ENCODE results near the gene PDZK1IP1.
A peak's percentile ranks its signal among the peaks of the same experiment; 100 is the strongest.
"Not testable (repeated sequence)": the region's sequence is repeated elsewhere in the genome, so short reads cannot be mapped to it uniquely, and the experiment has no call there.

The PDZK1IP1 gene

DNA sequence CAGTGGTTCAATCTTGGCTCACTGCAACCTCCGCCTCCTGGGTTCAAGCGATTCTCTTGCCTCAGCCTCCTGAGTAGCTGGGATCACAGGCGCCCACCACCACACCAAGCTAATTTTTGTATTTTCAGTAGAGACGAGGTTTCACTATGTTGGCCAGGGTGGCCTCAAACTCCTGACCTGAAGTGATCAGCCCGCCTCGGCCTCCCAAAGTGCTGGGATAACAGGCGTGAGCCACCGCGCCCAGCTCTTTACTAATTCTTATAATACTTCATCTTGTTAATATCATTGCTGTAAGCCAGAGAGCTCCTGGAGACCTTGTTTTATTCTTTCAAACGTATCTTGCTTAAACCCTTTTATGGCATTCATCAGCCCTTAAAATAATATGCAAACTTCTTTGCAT lies 3.7 kb upstream of the PDZK1IP1 start:
- DNase-seq = not testable (repeated sequence)

DNA sequence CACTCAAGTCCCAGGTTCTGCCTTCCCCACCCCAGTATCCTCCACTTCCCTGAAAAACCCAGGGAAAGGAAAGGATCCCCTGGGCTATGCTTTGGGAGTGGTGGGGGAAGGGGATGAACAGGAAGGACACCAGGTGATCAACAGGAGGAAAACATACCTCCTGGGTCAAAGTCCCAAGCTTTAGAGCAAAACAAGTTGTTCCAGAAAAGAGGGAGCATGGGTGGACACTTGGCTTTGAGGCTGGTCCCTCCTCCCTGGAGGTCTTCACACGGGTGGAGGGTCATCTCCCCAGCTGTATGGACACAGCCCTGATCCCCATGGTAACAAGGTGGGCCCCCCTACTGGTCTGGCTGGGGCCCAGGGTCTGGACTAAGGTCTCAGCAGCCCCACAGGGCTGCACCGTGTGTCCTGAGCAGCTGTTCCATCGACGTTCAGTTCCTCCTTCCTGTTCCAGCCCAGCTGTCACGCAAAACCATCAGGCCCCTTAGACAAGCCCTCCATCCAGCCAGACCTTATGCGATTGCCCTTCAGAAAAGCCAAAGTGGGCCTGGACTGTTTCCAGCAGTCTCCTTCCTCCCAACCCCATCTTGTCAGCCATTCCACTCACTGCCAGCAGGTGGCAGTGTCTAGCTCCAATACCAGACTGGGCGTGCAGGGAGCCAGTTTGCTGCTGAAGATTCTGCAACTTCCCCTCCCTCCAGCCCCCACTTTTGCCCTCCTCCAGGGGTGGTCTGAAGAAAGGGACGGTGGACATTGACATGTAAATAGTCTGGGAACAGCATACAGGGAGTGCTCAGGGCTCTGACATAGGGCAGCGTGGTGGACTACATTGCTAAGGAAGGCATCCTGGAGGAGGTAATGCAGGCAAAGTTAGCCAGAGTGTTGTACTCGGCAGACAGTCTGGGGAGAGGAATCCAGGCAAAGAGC lies 2.9 kb upstream of the PDZK1IP1 start:
- peak; percentile 64 for DNase-seq

DNA sequence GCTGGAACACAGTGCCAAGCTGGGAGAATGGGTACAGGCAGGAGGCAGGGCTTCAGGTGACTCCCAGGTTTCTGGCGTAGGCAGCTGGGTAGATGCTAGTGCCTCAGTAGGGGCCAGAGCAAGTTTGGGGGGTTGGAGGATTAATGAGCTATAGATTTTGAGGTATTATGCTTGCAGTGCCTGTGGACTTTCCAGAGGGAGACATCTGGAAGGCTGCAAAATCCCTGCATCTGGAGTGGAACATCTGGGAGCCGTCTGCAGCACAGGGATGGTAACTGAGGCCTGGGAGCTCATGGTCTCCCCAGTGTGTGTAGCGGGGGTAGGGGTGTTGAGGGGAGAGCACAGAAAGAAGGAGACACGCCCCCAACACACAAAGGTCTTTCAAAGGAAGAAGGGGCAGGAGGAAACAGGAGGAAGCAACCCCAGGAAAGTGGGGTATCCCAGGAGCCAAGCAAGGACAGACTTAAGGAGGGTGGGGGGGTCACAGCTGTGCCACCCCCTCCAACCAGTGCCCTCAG lies 2.2 kb upstream of the PDZK1IP1 start:
- DNase-seq = no peak

DNA sequence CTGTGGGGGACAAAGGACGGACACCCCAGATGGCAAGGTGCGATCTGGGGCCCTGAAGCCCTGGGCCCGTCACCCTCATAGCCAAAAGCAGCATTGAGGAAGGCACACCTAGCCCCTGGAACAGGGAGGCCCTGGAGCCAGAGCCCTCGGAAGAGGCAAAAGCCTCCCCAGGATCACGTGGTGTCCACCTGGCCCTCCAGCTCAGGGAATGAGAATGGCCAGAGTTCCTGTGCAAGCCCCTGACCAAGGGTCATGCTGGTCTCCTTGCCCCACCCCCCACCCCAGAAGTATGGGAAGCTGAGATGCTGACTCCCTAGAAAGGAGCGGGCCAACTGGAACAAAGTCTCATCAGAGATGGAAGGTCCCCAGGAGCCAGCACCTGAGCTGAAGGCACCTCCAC lies 1.0 kb upstream of the PDZK1IP1 start:
- DNase-seq = no peak

DNA sequence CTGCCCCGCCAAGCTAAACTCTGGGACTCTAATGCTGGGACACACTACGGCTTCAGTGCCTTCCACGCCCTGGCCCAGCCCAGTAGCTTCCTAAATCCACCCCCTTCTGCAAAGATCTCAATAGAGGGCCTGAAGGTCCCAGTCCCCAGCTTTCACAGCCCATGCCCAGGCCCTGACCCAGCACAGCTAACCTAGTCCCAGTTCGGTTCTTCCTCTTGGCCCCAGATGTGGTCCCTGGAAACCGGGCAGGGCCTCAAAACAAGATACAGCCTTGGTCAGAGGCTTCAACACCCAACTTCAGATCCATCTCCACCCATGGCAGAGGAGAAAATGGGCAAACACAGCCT lies 646 bp upstream of the PDZK1IP1 start:
- no peak for DNase-seq

DNA sequence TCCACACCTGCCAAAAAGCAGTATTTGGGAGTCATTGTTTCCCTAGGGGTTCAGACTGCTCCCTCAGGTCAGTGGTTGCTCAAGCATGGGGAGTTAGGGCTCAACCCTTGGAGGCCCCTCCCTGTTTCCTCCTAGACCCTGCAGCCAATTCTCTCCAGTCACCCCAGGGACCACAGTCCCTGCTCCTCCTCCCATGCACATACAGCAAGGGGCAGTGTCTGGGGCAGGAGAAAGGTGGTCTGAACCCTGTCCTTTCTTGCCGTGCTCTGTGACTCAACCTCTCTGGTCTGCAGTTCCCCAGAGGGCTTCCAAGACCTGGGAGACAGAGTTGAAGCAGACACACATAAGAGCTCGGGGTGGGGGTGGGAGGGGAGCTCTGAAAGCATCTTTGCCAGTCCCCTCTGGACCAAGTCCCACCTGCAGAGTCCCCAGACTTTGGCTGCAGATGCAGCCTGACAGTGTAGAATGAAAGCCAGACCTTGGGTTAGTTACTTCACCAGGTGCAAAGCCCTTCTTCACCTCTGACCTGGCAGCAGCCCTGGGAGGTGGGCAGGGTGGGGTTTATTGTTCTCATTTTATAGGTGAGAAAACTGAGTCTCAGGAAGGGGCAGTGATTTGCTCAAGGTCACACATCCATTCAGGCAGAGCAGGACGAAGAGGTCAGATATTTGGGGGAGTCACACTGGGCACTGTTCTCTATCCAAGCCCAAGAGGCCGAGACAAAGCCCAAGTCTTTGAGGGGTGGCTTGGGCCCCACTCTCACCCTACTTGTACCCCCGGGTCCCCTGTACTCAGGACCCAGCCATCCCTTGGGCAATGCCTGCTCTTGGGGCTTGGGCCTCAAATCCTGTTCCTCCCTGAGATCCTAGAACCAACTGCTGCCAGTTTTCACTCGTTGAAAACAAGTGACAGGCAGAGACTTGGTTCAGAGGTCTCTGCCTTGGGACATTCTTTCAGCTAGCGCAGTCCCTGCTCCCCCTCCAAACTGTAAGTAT lies 748 bp downstream of the PDZK1IP1 start:
- no peak for DNase-seq

DNA sequence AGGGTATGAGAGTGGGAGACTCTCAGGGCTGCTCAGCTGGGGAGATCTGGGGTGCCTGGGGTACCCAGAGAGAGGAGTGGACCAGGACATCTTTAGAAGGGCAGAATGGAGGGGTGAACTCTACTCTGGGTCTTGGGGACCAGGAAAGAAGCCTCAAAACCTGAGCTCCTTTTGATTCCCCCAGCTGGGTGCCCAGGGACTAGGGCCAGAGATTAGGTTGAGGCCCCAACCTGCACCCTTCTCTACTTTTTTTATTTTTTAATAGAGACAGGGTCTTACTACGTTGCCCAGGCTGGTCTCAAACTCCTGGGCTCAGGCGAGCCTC lies 1.9 kb downstream of the PDZK1IP1 start:
- DNase-seq = no peak

DNA sequence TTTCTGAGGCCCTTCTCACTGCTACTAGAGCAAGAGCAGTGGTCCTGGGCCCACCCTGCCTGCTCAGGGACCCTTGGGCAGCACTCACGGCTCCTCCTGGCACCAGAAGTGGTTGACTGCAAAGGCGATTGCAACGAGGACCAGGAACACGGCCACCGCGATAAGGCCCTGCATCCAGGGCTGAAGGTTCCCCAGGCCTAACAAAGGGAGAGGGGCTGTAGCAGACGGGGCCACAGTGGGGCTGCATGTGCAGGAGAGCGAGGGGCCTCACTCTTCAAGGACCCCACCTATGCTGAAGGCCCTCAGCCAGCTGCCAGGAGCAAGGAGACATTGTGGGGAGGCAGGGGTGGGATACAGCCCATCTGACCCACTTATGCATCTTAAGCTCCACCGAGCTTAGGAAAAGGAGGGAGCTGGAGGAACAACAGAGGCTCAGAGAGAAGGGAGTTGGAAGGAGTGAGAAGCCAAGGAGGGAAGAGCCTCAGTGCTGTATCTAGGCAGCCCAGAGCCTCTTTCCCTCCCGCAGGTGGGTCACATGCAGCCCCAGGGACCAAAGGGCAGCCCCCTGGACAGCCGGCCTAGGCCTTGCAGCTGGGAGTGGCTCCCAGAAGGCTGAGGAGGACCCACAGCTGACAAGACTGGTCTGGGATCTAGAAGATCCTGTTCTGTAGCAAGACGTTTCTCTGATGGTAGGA lies 2.5 kb downstream of the PDZK1IP1 start:
- no peak for DNase-seq

DNA sequence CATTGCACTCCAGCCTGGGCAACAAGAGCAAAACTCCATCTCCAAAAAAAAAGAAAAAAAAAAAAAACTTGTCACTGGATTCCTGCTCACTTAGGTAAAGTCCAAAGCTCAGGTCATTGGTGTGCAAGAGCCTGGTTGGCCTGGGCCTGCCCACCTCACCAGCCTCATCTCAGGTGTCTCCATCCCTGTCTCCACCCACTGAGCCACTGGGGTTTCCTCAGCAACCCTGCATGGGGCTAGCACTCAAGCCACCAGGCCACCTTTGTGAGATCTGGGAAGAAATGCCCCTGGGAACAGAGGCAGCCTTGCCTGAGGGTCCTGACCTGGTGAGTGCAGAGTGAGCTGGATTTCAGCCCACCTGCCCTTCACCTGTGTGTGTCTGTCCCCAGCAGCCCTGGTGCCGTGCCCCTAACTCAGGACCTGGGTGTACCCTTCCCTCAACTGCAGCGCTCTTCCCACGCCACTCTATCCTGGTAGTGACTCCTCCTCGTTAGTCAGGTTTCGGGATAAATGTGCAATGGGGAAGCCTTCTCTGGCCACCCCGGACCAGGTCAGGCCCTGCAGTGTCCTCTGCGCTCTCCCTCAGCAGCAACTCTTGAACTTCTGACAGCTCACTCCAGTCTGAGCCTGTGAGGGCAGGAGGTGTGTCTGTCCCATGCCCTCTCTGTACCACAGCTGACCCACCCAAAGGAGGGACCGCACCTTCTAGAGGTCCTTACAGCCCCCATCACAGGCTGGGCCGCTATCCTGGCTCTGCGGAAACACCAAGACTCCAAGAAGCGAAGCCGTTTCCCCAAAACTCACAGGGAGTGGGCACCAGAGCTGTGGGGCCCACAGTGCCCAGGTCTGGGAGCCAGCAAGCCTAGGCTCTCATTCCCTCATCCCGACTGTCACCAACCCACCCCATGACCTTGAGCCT lies 3.3 kb downstream of the PDZK1IP1 start:
- DNase-seq = no peak

DNA sequence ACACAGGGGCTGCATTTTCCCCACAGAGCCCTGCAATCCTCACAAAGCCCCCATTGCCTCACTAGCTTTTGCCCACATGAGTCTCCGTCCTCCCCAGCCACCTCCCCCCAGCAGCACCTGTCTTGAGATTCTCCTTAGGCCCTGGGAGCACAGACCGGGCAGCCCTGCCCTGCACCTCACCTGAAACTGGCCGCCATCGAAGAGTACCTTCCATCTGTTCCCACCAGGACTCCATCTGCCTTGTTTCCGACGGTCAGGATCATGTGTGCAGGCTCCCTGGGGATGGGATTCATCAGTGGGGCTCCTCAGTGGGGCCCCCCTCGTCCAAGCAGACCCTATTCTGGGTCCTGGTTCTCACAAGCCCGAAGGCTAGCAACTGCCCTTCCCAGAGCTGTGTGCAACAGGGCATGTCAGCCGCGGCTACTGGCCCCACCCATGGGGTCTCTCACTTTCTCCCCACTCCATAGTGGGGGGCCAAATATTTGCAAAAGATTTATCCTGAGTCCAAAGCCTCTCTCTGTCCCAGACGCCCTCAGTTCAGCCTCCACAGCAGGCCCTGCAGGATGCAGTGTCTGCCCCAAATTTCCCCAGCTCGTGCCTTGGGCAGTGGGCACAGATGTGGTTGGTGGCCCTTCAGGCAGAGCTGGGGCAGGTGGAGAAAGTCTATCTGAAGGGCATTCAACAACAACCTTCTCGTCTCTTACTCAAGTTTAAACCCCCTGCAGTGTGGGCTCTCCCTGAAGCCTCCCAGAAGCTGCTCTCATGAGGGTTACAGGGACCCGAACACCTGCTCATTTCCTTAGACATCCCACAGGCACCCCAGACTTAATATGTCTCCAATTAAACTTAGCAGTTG lies 4.8 kb downstream of the PDZK1IP1 start:
- no peak for DNase-seq

DNA sequence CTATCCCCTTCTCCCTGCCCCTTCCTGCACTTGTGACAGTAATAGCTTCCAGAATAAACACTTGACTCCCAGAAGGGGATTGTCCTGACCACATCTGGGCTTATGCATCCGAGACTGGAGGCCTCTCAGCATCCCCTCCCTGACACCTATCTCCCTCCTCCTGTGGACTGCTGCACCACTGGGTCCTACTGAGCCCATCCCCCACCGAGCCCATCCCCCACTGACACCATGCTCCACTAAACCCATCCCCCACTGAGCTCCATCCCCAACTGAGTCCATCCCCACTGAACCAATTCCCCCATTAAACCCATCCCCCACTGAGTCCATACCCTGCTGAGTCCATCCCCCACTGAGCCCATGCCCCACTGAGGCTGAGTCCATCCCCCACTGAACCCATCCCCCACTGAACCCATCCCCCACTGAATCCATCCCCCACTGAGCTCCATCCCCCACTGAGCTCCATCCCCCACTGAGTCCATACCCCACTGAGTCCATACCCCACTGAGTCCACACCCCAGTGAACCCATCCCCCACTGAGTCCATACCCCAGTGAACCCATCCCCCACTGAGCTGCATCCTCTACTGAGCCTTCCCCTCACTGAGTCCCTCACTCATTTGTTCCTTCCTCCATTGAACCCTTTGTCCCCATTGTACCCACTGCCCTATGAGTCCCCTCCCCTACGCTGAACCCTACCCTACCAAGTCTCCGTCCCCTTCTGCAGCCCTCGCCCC lies 5.6 kb downstream of the PDZK1IP1 start:
- no peak for DNase-seq

DNA sequence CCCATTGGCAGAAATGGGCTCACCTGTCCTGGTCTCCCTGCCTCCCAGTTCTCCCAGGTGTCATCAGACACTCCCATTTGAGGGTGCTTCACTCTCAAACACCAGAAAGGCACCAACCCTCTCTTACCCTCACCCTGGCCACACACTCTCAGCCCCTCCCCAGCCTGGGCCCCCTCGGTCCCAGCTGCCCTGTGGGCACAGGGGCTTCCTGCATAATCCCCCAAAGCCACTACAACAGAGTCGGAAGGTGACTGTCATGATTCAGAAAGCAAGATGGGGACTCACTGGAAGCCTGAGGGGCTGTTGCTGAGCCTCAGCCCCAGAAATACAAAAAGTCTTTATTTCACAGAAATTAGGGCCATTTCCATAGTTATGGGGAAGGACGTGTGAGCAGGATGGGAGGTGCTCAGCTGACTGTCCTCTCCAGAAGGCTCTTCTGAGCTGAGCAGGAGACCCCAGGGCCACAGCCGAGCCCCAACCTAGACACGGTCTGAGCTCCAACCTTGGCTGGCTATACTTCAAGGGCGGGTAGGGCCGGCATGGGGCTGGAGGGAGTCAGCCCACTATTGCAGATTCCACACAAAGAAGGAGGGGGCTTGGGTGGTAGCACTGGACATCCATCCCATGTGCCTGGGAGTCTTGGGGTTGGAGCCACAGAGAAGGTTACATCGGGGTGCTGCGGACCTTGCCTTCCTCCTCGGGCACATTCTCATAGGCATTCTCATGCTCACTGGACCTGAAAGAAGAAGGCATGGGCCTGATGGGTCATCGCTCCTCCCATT lies 6.3 kb downstream of the PDZK1IP1 start:
- no peak for DNase-seq

DNA sequence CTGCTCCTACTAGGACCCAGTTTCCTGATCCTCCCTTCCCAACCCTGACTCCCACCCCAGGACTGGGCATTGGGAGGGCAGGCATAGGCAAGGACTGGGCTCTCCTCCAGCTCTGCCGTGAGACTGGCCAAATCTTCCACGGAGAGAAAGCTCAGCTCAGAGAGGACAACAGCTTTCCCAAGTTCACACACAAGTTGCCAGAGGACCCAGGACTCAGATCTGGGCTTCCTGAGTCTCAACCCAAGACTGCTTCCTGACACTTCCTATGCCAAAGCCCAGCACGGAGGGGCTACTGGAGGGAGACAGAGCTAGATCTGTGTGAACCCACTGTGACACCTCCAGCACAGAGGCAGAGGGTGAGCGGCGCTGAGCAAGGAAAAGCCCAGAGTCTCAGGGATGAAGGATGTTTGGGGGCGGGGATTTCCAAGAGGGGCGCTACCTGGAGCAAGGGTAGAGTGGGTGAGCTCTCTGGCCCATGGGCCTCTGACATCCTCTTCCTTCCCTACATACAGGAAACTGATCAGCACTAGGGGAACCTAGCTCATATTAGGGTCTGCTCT lies 7.1 kb downstream of the PDZK1IP1 start:
- DNase-seq = no peak

DNA sequence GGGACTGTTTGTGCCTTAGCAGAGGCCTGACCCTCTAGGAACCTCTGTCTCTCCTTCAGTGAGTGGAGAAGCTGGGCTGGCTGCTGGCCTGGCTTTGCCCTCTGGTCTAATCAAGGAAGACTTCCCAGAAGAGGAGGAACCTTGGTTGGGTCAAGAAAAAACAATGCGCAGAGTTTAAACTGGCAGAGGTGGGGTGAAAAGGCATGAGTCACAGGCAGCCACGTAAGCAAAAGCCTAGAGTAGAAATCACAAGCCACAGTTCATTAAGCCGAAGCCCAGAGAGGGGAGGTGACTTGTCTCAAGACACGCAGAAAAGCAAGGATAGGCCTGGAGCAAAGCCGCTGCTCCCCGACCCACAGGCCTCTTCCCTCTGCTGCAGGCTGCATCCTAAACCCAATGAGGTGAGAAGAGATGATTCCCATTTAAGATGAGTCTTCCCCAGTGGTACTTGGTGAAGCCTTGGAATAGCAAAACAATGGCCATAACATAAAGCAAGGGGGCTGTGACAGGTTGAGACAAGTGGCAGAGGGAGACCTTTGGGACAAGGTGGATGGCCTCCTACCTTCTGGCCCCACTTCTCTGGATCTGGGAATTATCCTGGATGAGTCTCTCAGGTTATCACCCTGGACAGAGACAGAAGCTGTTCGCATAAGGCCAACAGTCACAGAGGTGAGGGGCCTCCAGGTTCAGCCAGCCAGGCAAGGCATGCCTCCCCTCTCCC lies 7.7 kb downstream of the PDZK1IP1 start:
- DNase-seq = no peak

DNA sequence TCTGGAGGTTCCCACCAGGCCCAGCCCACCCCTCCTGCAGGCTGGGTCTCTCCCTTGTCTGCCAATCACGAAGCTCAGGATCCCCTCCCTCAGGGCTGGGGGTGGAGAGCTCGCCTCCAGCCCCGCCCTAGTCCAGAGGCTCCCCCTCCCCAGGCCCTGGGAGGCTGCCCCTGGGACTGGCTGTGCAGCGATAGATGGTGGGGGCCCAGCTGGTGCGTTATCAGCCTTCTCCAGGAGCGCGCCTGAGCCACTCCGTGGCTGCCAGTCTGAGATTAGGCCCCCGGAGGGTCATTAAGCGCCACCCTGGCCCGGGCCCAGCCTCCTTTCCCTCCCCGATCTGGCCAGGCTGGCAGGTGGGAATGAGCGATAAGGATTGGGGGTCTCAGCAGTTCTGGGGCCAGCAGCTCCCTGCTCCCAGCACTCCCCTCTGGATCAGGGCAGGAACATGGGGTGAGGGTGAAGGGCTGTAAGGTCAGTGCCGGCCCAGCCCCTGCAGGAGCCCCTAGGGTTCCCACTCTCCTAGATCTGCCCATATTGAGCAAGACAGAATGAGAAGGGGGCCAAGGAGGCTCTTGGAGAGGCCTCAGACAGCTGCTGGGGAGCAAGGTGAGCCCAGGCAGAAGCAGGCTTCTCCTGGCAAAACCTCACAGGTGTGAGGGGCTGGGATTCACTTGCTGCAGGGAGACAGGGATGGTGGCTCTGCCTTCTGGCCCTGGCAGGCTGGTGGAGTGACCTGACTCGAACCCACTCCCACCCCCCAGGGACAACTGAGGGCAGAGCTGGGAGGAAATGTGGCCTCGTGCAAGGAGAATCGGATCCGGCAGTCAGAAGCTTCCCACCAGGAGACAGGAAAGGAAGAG lies 8.5 kb downstream of the PDZK1IP1 start:
- DNase-seq = no peak

DNA sequence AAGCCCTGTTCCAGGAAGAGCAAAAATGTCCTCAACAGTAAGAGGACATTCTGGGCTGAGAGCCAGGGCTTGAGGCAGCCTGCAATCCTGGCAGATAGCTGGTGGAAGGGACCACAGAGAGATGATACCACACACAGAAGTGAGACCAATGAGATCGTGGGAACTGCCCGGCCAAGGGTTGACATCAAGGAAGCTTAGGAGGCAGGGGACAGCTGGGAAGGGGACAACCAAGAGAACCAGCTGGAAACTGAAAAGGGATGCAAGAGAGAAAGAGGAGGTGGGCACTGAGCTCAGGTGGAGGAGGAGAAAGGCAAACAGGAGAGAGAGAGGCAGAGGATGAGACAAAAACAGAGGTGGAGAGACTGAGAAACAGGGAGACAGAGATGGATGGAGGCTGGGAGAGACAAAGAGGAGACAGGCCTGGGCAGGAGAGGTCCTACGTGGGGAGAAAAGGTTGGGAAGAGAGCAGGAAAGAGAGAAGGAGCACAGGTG lies 9.2 kb downstream of the PDZK1IP1 start:
- DNase-seq = no peak

DNA sequence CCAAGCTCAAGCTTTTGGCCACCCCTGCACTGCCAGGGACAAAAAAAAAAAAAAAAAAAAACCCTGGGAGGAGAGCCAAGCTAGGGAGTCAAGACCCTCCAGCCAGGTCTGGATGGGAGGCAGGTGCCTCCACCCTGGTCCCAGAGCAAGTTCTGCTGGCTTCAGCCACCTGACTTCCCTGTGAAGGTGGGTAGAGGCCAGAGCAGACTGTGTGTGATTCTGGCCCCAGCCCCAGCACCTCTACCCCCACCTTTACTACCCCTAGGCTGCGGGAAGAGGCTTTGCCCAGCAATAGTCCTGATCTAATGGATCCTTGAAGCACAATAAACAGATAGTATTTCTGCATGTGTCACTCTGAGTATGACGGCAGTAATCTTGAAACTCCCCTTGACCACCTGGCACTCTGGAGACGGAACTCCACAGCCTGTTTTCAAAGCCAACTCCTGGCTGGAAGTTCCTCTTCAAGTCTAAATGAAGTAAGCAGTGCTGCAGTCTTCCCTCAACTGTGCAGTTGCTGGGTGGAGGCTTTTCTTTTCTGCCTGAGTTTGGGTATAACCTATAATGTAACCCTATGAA lies 9.8 kb downstream of the PDZK1IP1 start:
- DNase-seq = no peak
